ENCODE results near the gene ITGB2. TPM values are rescaled to one million over a fixed set of nuclear protein-coding genes. Genes with fewer than 3 reads are reported as not detected.
A peak's percentile ranks its signal among the peaks of the same experiment; 100 is the strongest.

The ITGB2 gene
- total and polyA plus RNA-seq, 3 experiments from 2014 or later = 159 to 847 (median 165) TPM

- peaks cover 78% of the 10 kb centered on the region for H3K4me1 ChIP-seq (ENCODE audit: insufficient read depth, low read length)
- no peaks in the 10 kb centered on the region for H3K9me3 ChIP-seq (ENCODE audit: low read length)
- peak overlapping the region; percentile 55 to 90 (median 73) for H3K4me3 Mint-ChIP-seq
- peaks cover 0 to 55% (median 6%) of the 10 kb centered on the region in 3 donors for H3K36me3 Mint-ChIP-seq
- ChIA-PET POLR2A (no interaction called here), CTCF (no interaction called here)
- H3K9me3 Mint-ChIP-seq = no peaks in the 10 kb centered on the region
- H3K4me1 Mint-ChIP-seq = peaks cover 82 to 92% (median 86%) of the 10 kb centered on the region in 3 donors
- peaks cover 16% of the 10 kb centered on the region for H3K36me3 ChIP-seq (ENCODE audit: insufficient read depth, low read length)
- H3K27ac ChIP-seq (ENCODE audit: low read depth, low read length) = no peak overlapping the region
- peak; percentile 38 to 66 (median 60) for DNase-seq
- H3K27me3 Mint-ChIP-seq = no peaks in the 10 kb centered on the region
- H3K27me3 ChIP-seq (ENCODE audit: insufficient read depth, low read length, poor library complexity, severe bottlenecking) = no peaks in the 10 kb centered on the region
- peak overlapping the region; percentile 80 to 98 (median 97) for H3K27ac Mint-ChIP-seq
- H3K4me3 ChIP-seq (ENCODE audit: low read length) = peak overlapping the region; percentile 2
Measured at GRCh38 chr21:44867999-44868700, 52.5 kb downstream of the ITGB2 start.

- Mint-ChIP-seq H3K4me1 (peaks cover 79 to 93% (median 82%) of the 10 kb centered on the region in 3 donors), H3K4me3 (peak overlapping the region in 6 of 7 donors; percentile 33 to 82 (median 65)), H3K27ac (peak overlapping the region in 6 of 8 donors; percentile 47 to 98 (median 93)), H3K27me3 (no peaks in the 10 kb centered on the region), H3K9me3 (no peaks in the 10 kb centered on the region), H3K36me3 (peaks cover 0 to 56% (median 6%) of the 10 kb centered on the region in 3 donors)
- ChIA-PET POLR2A (no interaction called here), CTCF (no interaction called here)
- H3K27ac ChIP-seq (ENCODE audit: low read depth, low read length) = no peak overlapping the region
- H3K9me3 ChIP-seq (ENCODE audit: low read length) = no peaks in the 10 kb centered on the region
- H3K27me3 ChIP-seq (ENCODE audit: insufficient read depth, low read length, poor library complexity, severe bottlenecking) = no peaks in the 10 kb centered on the region
- DNase-seq = no peak
- H3K36me3 ChIP-seq (ENCODE audit: insufficient read depth, low read length) = peaks cover 16% of the 10 kb centered on the region
- peaks cover 75% of the 10 kb centered on the region for H3K4me1 ChIP-seq (ENCODE audit: insufficient read depth, low read length)
- no peak overlapping the region for H3K4me3 ChIP-seq (ENCODE audit: low read length)
Measured at GRCh38 chr21:44867464-44867863, 53.2 kb downstream of the ITGB2 start.

- Mint-ChIP-seq H3K9me3 (no peaks in the 10 kb centered on the region), H3K36me3 (peaks cover 0 to 56% (median 6%) of the 10 kb centered on the region in 3 donors), H3K27ac (peak overlapping the region in 7 of 8 donors; percentile 29 to 98 (median 85)), H3K4me3 (peak overlapping the region in 4 of 7 donors; percentile 20 to 50 (median 28)), H3K4me1 (peaks cover 75 to 89% (median 78%) of the 10 kb centered on the region in 3 donors), H3K27me3 (no peaks in the 10 kb centered on the region)
- no peak overlapping the region for H3K27ac ChIP-seq (ENCODE audit: low read depth, low read length)
- H3K4me1 ChIP-seq (ENCODE audit: insufficient read depth, low read length) = peaks cover 68% of the 10 kb centered on the region
- no peaks in the 10 kb centered on the region for H3K9me3 ChIP-seq (ENCODE audit: low read length)
- no peaks in the 10 kb centered on the region for H3K27me3 ChIP-seq (ENCODE audit: insufficient read depth, low read length, poor library complexity, severe bottlenecking)
- POLR2A ChIA-PET = no interaction called here
- DNase-seq = no peak
- CTCF ChIA-PET = interaction anchor here (1.0 kb wide), 1 partner anchor 83 kb away, joined by 3 read pairs; no protein-coding TSS in a partner anchor
- peaks cover 20% of the 10 kb centered on the region for H3K36me3 ChIP-seq (ENCODE audit: insufficient read depth, low read length)
- H3K4me3 ChIP-seq (ENCODE audit: low read length) = no peak overlapping the region
Measured at GRCh38 chr21:44866780-44867179, 53.9 kb downstream of the ITGB2 start.

- peak overlapping the region in 5 of 7 donors; percentile 43 to 68 (median 60) for H3K4me3 Mint-ChIP-seq
- H3K36me3 Mint-ChIP-seq = peaks cover 0 to 64% (median 9%) of the 10 kb centered on the region in 3 donors
- H3K27me3 Mint-ChIP-seq = no peaks in the 10 kb centered on the region
- H3K27ac ChIP-seq (ENCODE audit: low read depth, low read length) = no peak overlapping the region
- H3K27me3 ChIP-seq (ENCODE audit: insufficient read depth, low read length, poor library complexity, severe bottlenecking) = no peaks in the 10 kb centered on the region
- ChIA-PET CTCF (no interaction called here), POLR2A (no interaction called here)
- H3K36me3 ChIP-seq (ENCODE audit: insufficient read depth, low read length) = peaks cover 22% of the 10 kb centered on the region
- peak overlapping the region; percentile 37 for H3K4me3 ChIP-seq (ENCODE audit: low read length)
- H3K27ac Mint-ChIP-seq = peak overlapping the region; percentile 31 to 87 (median 80)
- no peaks in the 10 kb centered on the region for H3K9me3 ChIP-seq (ENCODE audit: low read length)
- H3K4me1 Mint-ChIP-seq = peaks cover 75 to 88% (median 77%) of the 10 kb centered on the region in 3 donors
- DNase-seq = no peak
- H3K9me3 Mint-ChIP-seq = no peaks in the 10 kb centered on the region
- H3K4me1 ChIP-seq (ENCODE audit: insufficient read depth, low read length) = peaks cover 58% of the 10 kb centered on the region
Measured at GRCh38 chr21:44865561-44866280, 55.0 kb downstream of the ITGB2 start.

GRCh38 chr21:44862869-44863685 lies 57.6 kb downstream of the ITGB2 start:
- ChIA-PET POLR2A (no interaction called here), CTCF (no interaction called here)
- no peaks in the 10 kb centered on the region for H3K9me3 ChIP-seq (ENCODE audit: low read length)
- no peak overlapping the region for H3K27ac ChIP-seq (ENCODE audit: low read depth, low read length)
- Mint-ChIP-seq H3K27ac (peak overlapping the region in 4 of 8 donors; percentile 30 to 79 (median 46)), H3K4me3 (no peak overlapping the region), H3K9me3 (no peaks in the 10 kb centered on the region), H3K36me3 (peaks cover 0 to 85% (median 9%) of the 10 kb centered on the region in 3 donors), H3K4me1 (peaks cover 50 to 74% (median 52%) of the 10 kb centered on the region in 3 donors), H3K27me3 (no peaks in the 10 kb centered on the region)
- peaks cover 37% of the 10 kb centered on the region for H3K36me3 ChIP-seq (ENCODE audit: insufficient read depth, low read length)
- no peak overlapping the region for H3K4me3 ChIP-seq (ENCODE audit: low read length)
- H3K27me3 ChIP-seq (ENCODE audit: insufficient read depth, low read length, poor library complexity, severe bottlenecking) = no peaks in the 10 kb centered on the region
- peaks cover 32% of the 10 kb centered on the region for H3K4me1 ChIP-seq (ENCODE audit: insufficient read depth, low read length)
- no peak for DNase-seq

- no peaks in the 10 kb centered on the region for H3K27me3 ChIP-seq (ENCODE audit: insufficient read depth, low read length, poor library complexity, severe bottlenecking)
- H3K27ac ChIP-seq (ENCODE audit: low read depth, low read length) = no peak overlapping the region
- peaks cover 0 to 88% (median 15%) of the 10 kb centered on the region in 3 donors for H3K36me3 Mint-ChIP-seq
- DNase-seq = no peak
- H3K27ac Mint-ChIP-seq = peak overlapping the region in 1 of 8 donors; percentile 5
- CTCF ChIA-PET = no interaction called here
- peaks cover 38% of the 10 kb centered on the region for H3K36me3 ChIP-seq (ENCODE audit: insufficient read depth, low read length)
- no peak overlapping the region for H3K4me3 ChIP-seq (ENCODE audit: low read length)
- H3K4me1 Mint-ChIP-seq = peaks cover 34 to 37% (median 37%) of the 10 kb centered on the region in 3 donors
- POLR2A ChIA-PET = no interaction called here
- H3K9me3 ChIP-seq (ENCODE audit: low read length) = no peaks in the 10 kb centered on the region
- H3K9me3 Mint-ChIP-seq = no peaks in the 10 kb centered on the region
- H3K4me3 Mint-ChIP-seq = no peak overlapping the region
- H3K4me1 ChIP-seq (ENCODE audit: insufficient read depth, low read length) = peaks cover 16% of the 10 kb centered on the region
- H3K27me3 Mint-ChIP-seq = no peaks in the 10 kb centered on the region
Measured at GRCh38 chr21:44858791-44859190, 61.9 kb downstream of the ITGB2 start.

GRCh38 chr21:44858291-44858690 lies 62.4 kb downstream of the ITGB2 start:
- Mint-ChIP-seq H3K4me1 (peaks cover 32 to 37% (median 34%) of the 10 kb centered on the region in 3 donors), H3K36me3 (peaks cover 0 to 88% (median 15%) of the 10 kb centered on the region in 3 donors), H3K27ac (no peak overlapping the region), H3K9me3 (no peaks in the 10 kb centered on the region), H3K4me3 (no peak overlapping the region), H3K27me3 (no peaks in the 10 kb centered on the region)
- H3K4me3 ChIP-seq (ENCODE audit: low read length) = no peak overlapping the region
- DNase-seq = no peak
- peaks cover 21% of the 10 kb centered on the region for H3K4me1 ChIP-seq (ENCODE audit: insufficient read depth, low read length)
- H3K27ac ChIP-seq (ENCODE audit: low read depth, low read length) = no peak overlapping the region
- ChIA-PET CTCF (no interaction called here), POLR2A (no interaction called here)
- no peaks in the 10 kb centered on the region for H3K9me3 ChIP-seq (ENCODE audit: low read length)
- no peaks in the 10 kb centered on the region for H3K27me3 ChIP-seq (ENCODE audit: insufficient read depth, low read length, poor library complexity, severe bottlenecking)
- peaks cover 33% of the 10 kb centered on the region for H3K36me3 ChIP-seq (ENCODE audit: insufficient read depth, low read length)
